ENCODE measurements around the gene SIRT7.

Gene SIRT7

DNA sequence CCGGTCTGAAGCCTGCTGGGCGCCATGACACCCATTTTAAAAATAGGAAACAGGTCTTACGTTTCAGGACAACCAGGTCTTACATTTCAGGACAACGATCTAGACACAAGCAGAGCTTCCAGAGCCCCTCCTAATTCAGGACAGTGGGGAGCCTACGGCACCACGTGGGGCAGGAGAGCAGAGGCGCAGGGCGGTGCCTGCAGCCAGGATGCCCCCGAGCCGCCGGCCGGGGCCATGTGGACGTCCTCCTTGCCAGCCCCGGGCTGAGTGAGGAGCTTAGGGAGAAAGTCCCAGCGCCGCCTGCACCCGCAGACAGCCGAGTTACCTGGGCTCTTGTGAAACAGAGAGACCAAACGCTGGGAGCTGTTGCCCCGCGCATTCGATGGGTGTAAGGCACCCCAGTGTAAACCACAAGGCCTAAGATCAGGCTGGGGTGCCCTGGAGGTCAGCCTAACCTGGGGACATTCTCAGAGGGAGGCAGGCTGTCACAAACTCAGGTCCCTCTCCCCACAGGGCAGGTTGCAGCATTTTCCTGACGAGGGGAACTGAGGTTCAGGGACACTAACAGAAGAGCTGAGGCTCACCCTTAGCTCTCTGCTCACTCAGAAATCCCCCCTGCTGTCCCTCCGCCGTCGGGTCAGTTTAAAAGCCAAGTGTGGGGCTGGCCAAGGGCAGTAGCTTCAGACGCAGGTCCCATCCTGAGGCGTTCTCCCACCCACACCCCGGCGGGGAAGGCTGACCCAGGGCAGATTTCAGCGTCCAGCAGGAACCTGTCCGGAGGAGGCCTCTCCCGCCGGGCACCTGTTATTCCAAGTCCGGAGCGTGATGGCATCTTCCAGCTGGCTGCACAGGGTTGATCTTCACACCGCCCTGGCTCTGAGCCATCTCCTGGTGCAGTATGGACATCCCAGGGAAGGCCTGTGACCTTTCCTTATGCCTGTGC lies 44.8 kb upstream of the SIRT7 start:
- H3K27me3 ChIP-seq (ENCODE audit: control insufficient read depth, insufficient read depth, low read length) = no peaks in the 10 kb centered on the region

DNA sequence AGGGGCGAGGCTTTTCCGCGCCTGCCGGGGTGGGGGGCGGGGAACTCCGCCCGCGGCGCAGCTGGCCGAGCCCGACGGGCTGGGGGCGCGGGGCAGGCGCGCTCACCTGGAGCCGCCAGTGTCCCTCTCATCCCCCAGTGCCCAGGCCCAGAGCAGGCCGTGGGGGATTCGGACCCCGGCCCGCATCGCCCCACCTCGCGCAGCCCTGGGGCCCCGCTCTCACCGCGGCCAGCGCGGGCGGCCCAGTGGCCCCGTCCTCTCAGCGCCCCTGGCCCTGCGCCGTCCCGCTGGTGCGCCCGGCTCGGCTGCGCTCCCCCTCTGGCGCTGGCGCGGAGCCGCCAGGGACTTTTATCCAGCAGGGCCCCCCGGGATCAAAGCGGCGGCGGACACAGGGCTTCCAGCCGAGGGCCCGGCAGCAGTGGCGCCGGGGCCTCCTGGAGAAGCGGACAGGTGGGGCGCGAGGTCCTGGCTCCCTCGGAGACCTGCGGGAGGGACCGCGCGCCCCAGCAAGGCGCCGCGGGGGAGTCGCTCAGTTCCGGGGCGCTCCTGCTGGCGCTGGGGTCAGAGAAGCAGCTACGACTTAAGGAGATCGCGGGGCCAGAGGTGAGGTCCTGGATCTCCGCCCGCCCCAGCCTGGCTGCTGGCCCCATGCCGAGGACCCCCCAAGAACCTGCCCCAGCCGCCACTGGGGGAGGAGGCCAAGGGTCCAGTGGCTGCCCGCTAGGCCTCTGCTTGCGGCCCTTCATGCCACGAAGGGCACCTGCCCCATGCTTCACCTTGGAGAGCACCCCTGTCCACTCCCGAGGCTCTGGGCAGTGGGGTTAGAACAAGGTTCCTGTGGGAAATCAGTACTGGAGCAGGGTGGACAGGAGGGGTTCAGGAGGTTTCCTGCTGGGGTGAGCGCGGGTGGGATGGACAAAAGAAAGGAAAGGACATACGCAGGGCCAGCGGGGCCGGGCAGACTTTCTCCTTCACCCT lies 43.8 kb upstream of the SIRT7 start:
- Histone ChIP-seq H3K4me2 (ENCODE audit: low read length) (no peak overlapping the region), H3K27me3 (ENCODE audit: control insufficient read depth, insufficient read depth, low read length) (no peaks in the 10 kb centered on the region), H3K79me2 (no peaks in the 10 kb centered on the region), H3K4me3 (ENCODE audit: low read depth, low read length) (no peak overlapping the region), H3K9me3 (ENCODE audit: control insufficient read depth, low read length) (no peaks in the 10 kb centered on the region), H3K36me3 (ENCODE audit: control insufficient read depth, insufficient read depth, low read length) (no peaks in the 10 kb centered on the region), H2AFZ (no peak overlapping the region), H3K9ac (no peak overlapping the region), H3K4me1 (no peaks in the 10 kb centered on the region), H3K27ac (no peak overlapping the region)
- TF ChIP-seq, protein P1, sequence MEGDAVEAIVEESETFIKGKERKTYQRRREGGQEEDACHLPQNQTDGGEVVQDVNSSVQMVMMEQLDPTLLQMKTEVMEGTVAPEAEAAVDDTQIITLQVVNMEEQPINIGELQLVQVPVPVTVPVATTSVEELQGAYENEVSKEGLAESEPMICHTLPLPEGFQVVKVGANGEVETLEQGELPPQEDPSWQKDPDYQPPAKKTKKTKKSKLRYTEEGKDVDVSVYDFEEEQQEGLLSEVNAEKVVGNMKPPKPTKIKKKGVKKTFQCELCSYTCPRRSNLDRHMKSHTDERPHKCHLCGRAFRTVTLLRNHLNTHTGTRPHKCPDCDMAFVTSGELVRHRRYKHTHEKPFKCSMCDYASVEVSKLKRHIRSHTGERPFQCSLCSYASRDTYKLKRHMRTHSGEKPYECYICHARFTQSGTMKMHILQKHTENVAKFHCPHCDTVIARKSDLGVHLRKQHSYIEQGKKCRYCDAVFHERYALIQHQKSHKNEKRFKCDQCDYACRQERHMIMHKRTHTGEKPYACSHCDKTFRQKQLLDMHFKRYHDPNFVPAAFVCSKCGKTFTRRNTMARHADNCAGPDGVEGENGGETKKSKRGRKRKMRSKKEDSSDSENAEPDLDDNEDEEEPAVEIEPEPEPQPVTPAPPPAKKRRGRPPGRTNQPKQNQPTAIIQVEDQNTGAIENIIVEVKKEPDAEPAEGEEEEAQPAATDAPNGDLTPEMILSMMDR (IDR thresholded peaks at IDR 0.05) = no peak

More for the DNA sequence above, 44.8 kb upstream of the SIRT7 start:
- Histone ChIP-seq H3K79me2 (no peaks in the 10 kb centered on the region), H2AFZ (no peak overlapping the region), H3K36me3 (ENCODE audit: control insufficient read depth, insufficient read depth, low read length) (no peaks in the 10 kb centered on the region), H3K9ac (no peak overlapping the region), H3K4me1 (peaks cover 4% of the 10 kb centered on the region), H3K4me3 (ENCODE audit: low read depth, low read length) (no peak overlapping the region), H3K9me3 (ENCODE audit: control insufficient read depth, low read length) (no peaks in the 10 kb centered on the region), H3K4me2 (ENCODE audit: low read length) (no peak overlapping the region), H3K27ac (no peak overlapping the region)
- TF ChIP-seq, protein P1 (IDR thresholded peaks at IDR 0.05) = no peak

DNA sequence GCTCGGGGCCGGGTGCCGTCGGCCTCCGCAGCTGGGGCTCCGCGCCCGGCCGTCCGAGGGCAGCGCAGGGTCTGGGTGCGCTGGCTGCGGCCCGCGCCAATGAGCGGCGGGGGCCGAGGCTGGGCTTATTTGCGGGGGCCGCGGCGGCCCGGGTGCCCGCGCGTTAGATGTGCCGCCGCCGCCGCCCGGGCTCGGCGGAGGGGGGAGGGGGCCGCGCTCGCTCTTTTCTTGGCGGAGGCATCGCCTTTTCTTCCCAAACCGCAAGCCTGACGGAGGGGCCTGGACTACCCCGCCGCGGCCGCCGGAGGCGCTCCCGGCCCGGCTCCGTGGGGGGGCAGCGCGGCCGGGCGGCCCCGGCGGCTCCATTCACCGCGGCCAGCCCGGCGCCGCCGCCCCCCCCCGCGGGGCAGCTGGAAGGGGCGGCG lies 43.1 kb upstream of the SIRT7 start, which contains the start of gene NOTUM:
TSS of gene NOTUM (minus strand) at position 101 of the 425 bp plus-strand sequence. CDS start 278 bp downstream, outside the sequence.
- Histone ChIP-seq H3K27ac (no peak within 1 kb of the TSS), H3K36me3 (ENCODE audit: control insufficient read depth, insufficient read depth, low read length) (no peaks in the 10 kb centered on the region), H3K4me2 (ENCODE audit: low read length) (peak within 1 kb of the TSS; percentile 67), H3K4me3 (ENCODE audit: low read depth, low read length) (peak within 1 kb of the TSS; percentile 44), H3K9ac (no peak within 1 kb of the TSS), H3K79me2 (no peaks in the 10 kb centered on the region), H3K9me3 (ENCODE audit: control insufficient read depth, low read length) (no peaks in the 10 kb centered on the region), H3K4me1 (no peaks in the 10 kb centered on the region), H3K27me3 (ENCODE audit: control insufficient read depth, insufficient read depth, low read length) (no peaks in the 10 kb centered on the region), H2AFZ (peak within 1 kb of the TSS; percentile 68)
- TF ChIP-seq, protein P1 (IDR thresholded peaks at IDR 0.05) = no peak

DNA sequence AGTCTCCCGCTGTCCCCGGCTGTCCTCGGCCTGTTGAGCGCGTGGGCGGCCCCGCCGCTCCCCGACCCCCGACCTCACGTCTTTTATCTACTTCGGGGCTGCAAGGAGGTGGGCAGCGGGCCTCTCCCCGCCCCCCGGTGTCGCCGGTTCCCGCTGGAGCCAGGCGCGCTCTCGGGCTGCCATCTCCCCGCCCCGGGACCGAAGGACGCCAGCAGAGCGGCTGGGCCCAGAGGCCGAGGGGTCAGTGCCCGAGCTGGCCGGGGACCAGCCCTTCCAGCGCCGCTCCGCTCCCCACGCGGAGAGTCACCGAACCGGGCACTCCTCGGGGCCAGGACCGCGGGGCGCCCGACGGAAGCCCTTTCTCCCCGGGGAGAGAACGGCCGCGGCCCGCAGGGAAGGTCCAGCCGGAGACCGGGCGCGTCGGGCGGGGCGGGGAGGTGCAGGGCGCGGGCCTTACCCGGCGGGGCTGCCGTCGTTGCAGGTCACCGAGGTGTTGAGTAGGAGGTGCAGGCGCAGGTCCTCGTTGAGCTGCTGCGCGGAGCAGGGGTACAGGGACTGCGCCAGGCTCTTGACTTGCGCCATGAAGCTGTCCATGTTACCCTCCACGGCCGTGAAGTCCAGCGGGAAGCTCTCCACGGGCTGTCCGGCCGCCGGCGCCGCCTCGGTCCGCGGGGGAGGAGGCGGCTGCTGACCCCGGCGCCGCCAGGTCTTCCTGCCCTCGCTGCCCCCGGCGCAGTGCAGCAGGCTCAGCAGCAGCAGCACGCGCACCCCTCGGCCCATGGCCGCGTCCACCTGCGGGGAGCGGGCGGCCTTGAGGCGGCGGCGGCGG lies 42.4 kb upstream of the SIRT7 start:
- H3K79me2 ChIP-seq = no peaks in the 10 kb centered on the region
- H3K9ac ChIP-seq = no peak overlapping the region
- H3K27me3 ChIP-seq (ENCODE audit: control insufficient read depth, insufficient read depth, low read length) = no peaks in the 10 kb centered on the region
- peak overlapping the region; percentile 67 for H3K4me2 ChIP-seq (ENCODE audit: low read length)
- H2AFZ ChIP-seq = peak overlapping the region; percentile 68
- no peaks in the 10 kb centered on the region for H3K4me1 ChIP-seq
- peak overlapping the region; percentile 44 for H3K4me3 ChIP-seq (ENCODE audit: low read depth, low read length)
- no peaks in the 10 kb centered on the region for H3K9me3 ChIP-seq (ENCODE audit: control insufficient read depth, low read length)
- H3K36me3 ChIP-seq (ENCODE audit: control insufficient read depth, insufficient read depth, low read length) = no peaks in the 10 kb centered on the region
- no peak overlapping the region for H3K27ac ChIP-seq
- TF ChIP-seq, protein P1 (IDR thresholded peaks at IDR 0.05) = no peak
